HL-60/S4 treated with retinoic acid at 250 ng/mL for 4 days and 3 days (cell line): ENCODE measurements around the gene ODAD3.
"Not testable (repeated sequence)": the region's sequence is repeated elsewhere in the genome, so short reads cannot be mapped to it uniquely, and the experiment has no call there.

Source experiments
- in situ Hi-C: fragments of 300-500 bp; cut with MboI; formaldehyde crosslinking; loops from 2 replicates; pipeline ENCODE4 v1.7.0; 2022; ENCODE audit warnings: low sequenced_read_pairs

The ODAD3 gene

DNA sequence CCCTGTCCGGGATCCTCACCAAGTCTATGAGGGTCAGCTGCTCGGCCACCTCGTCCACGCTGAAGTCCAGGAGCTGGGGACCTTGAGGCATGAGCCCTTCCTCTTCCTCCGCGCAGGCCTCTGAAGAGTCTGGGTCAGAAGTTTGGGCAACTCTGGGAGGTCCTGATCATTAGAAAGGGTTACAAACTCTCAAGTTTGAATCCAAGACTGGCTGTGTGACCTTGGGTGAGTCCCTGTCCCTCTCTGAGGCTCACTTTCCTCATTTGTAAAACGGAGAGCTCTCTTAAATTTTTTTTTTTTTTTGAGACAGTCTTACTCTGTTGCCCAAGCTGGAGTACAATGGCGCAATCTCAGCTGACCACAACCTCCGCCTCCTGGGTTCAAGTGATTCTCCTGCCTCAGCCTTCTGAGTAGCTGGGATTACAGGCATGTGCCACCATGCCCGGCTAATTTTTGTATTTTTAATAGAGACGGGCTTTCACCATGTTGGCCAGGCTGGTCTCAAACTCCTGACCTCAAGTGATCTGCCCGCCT, 28.2 kb downstream of the ODAD3 start:
- in situ Hi-C loops = not testable (repeated sequence)

DNA sequence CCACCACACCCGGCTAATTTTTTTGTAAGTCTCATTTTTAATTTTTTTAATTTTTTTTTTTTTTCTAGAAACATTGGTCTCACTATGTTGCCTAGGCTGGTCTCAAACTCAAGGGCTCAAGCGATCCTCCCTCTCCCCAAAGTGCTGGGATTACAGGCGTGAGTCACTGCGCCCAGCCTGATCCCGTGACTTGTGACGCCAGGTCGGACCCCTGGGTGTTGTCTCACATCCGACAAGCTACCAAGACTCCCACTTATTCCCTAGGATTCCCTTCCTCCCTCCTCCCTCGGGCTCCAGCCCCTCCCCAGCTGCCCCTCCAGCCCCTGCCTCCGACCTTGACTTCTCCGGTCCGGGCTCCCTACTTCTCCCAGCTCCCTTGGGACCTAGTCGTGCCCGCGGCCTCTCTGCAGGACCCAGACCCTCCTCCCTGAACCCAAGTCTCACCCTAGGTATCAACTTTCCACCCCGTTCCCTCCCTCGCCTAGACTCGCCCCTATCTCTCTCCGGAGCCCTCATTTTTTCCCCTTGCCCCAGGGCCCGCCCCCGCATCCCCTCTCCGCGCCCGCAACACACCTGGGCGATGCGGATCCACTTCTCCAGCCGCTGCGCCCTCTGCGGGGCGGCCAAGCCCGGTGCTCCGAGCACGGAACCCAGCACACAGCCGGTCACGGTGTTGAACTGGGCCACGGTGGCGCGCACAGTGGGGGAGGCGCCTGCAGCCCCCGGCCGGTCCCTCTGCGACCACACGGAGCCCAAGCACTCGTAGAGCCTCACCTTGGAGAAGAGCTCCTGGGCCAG, 28.9 kb downstream of the ODAD3 start:
- in situ Hi-C loops = no loop called here

DNA sequence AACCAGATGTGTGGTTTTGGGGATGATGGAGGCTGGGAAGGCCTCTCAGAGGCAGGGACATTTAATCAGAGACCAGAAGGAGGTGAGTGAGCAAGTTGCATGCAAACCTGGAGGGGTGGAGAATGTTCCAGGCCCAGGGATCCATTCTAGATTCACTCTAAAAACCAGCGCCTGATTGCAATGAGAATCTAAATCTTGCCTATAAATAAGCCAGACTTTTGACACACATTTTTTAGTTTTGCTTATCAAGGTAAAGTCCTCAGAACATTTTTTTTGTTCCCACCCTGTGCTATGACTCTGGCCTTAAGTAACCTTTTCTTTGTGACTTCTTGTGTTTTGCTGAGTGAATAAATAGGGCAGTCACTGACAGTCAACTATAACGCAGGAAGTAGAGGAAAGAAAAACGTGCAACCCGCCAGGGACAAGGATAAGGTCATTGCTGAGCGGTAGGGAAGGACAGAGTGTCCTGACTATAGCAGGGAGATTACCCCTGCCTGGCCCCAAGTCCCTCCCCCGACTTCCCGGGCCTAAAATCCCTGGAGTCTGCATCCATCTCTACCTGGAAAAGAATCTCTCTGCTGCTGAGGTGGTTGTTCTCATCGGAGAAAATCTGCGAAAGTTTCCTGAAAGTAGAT, 30.2 kb downstream of the ODAD3 start:
- in situ Hi-C loops = no loop called here

DNA sequence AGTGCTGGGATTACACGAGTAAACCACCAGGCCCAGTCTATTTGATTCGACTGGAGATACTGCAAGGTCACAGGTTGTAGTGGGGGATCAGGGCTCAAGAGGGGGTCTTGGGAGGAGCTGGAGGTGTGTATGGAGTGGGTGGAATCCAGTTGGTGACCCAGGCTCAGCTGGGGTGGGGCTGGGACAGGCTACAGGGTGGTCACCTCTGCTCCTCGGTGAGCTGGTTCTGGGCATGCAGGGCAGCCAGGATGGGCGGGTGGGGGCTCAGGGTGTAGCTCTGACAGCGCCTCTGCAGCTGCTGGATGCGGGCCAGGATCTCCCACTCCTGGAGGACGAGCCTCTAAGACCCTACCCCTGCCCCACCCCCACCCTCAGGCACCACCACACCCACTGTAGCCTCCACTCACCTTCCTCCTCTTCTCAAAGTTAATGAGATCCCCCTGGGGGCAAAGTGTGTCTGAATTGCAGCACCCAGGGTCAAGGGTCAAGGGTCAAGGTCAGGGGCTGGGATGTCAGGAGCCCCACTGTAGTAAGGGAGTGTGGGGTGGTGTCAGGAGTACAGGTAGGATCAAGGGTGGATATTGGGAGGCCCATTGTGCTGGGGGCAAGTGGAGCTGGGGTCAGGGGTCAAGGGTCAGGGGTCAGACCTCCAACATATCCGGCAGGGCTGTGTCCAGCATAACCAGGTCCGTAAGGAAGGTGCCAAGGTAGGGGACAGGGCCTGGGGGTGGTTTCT, 32.9 kb downstream of the ODAD3 start:
- in situ Hi-C loops = no loop called here

DNA sequence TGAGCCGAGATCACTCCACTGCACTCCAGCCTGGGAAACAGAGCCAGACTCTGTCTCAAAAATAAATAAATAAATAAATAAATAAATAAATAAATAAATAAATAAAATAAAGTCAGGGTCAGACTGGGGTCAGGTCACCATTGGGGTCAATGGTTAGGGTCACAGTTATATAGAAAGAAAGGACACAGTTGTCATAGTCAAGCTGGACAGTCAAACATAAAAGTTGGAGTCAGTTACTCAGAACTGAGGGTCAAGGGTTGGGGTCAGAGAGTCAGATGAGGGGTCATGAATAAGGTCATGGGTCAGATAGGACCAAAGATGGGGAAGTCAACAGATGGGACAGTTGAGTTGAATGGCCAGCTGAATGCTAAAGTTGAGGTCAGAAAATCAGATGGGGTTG, 34.1 kb downstream of the ODAD3 start:
- in situ Hi-C loops = no loop called here

DNA sequence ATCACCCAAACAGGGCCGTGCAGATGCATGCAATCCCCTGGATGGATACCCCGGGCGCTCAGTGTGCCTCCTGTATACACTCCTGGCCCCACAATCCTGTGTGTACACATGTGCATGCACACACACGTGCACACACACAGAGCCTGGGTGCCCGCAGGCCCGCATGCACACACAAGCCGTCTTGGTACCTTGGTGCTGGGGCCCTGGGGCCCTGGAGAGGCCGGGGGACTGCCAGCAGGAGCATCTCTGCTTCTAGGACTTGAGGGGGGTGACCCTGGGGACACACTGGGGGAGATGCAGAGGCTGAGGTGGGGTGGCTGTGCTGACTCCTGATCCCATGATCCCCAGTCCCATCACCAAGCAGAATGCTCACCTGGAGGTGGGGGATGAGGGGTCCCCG, 35.3 kb downstream of the ODAD3 start:
- in situ Hi-C loops = no loop called here

DNA sequence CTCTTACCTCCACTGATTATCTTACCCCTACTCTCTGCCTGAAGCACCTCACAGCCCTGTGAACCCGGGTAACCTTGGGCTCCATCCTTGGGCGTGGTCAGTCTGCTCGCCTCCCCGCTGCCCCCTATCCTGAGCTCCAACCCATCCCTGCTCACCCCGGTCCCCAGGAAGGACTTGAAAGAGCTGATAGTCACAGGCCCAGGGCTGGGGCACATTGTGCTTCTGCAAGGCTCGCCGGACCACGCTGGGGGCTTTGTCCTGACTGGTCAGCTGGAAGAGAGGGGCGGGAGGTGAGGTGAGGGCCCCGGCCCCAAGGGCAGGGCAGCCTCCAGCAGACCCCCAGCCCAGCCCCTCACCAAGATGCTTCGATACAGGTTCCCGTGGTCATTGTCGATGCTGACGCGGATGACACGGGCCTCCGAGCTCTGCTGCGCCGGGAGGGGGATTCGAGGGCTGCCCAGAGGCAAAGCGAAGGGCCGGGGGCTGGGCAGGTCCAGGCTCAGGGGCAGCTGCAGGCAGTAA, 37.8 kb downstream of the ODAD3 start:
- in situ Hi-C loops = no loop called here

DNA sequence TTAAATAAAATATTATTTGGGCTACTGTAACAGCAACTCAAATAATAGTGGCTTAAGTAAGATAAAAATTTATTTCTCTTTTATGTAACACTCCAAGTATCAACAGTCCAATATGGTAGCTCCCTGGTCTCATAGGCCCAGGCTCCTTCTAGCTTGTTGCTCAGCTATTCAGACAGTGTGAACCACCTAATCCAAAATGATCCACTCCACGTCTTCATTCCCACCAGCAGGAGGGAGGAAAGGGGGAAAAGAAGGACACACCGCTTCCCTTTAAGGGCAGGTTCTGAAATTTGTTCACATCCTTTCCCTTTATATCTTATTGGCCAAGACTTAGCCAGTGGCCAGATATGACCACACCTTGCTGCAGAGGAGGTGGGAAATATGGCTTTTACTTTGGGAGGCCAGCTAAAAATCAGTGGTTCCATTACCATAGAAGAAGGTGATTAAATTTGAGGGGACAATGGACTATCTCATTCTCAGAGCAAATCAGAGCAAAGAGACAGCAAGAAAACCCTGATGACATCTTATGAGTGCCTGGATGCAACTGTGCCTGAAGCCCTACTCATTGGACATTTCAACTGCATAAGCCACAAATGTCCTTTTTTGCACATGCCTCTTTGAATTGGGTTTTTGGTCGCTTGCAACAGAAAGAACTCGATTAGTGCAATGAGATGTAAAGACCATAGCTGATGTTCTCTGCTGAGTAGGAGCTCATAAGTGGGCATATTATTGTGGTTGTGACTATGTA, 43.8 kb downstream of the ODAD3 start:
- in situ Hi-C loops = no loop called here

DNA sequence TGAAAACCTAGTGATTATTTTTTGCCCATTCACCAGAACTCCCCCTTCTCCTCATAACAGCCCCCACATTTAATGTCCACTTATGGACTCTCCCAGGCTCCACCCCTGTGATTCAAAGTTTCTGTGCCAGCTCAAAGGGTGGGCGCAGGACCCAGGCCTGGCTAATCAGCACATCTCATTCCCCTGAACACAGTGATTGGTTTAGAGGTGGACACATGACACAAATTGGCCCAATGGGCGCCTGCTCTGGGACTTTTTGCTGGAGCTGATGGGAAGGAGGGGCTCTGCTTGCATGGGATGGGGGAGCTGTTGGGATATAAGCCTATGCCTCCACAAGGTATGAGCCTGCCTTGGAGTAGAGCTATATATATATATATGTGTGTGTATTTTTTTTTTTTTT, 44.6 kb downstream of the ODAD3 start:
- in situ Hi-C loops = no loop called here

DNA sequence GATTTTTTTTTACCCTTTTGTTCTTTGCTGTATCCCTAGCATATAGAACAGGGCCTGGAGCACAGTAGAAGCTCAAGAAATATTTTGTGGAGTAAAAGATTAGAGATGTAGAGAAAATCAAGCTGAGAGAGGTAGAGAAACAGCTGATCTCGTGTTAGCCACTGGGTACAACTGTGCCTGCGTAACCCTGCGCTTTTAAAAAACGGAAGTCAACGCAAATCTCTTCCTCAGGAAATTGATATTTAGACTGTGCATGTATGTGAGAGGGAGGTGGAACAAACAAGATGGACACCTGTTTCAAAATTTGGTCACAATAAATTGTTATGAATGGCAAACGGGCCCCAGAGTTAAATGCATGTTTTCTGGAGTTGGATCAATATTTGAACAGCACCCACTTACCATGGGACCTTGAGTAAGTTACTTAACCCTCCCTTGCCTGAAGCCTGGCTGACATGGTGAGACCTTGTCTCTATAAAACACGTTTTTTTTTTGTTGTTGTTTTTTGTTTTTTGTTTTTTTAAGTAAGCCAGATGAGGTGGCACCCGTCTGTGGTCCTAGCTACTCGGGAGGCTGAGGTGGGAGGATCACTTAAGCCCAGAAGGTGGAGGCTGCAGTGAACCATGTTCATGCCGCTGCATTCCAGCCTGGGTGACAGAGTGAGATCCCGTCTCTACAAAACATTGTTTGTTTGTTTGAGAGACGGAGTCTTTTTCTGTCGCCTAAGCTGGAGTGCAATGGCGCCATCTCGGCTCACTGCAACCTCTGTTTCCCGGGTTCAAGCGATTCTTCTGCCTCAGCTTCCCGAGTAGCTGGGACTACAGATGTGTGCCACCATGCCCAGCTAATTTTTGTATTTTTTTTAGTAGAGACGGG, 47.5 kb downstream of the ODAD3 start:
- in situ Hi-C loops = no loop called here

DNA sequence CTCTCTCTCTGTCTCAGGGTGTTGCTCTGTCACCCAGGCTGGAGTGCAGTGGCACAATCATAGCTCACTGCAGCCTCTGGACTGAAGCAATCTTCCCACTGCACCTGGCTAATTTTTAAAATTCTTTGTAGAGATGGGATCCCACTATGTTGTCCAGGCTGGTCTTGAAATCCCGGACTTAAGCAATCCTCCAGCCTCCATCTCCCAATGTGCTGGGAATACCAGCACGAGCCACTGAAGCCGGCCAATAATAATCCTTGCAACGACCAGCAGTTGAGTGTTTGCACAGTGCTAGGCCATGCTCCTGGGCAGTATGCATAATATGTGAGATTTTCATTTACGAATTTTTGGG, 50.2 kb downstream of the ODAD3 start:
- in situ Hi-C loops = no loop called here

DNA sequence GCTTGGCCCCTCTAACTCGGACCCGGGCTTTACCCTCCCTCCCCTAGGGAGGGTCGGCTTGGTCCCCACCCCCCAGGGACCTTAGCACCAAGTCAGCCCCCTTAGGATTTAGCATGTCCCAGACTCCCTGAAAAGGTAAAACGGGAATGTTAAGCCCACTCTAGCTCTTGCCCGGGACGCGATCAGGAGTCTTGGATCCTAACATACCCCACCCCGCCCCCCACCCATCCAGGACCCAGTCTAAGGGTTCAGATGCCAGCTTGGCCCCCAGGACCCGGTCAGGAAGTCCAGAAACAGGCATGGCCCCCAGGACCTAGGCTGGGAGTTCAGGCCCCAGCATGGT, 51.2 kb downstream of the ODAD3 start:
- in situ Hi-C loops = no loop called here

DNA sequence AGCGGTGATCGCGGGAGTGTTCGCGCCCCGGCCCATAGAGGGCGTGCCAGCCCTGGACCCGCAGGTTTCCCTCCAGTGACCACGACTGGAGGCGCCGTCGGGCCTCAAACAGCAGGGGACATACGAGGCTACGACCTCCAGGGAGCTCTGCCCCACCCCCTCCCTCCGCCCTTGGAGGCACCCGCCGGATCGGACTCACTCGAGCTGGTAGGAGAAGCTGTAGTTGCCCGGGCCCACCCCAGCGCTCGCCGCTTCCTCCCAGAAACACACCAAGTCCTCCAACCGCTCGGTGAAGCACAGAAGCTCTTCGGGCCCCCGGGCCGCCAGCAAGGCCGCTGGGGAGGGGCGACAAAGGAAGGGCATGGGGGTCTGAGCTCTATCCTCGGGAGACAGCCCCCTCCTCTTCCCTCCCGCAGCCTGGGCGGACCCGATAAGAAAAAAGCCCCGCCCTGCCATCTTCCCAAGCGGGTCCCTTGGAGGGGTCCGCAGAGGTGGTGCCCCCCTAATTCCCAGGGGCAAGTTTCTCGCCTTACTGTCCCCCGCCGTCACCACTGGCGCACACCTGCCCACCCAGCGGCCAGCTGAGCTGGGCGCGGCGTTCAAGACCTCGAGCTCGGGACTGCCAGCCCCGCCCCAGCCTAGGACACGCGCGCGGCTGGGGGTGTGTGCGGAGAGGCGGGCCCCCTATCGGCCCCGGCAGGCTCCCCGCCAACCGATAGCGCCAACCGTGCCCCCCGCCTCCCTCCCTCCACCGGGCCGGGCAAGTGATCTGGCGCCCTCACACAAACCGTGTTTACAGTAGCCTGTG, 51.8 kb downstream of the ODAD3 start:
- in situ Hi-C loops = no loop called here

DNA sequence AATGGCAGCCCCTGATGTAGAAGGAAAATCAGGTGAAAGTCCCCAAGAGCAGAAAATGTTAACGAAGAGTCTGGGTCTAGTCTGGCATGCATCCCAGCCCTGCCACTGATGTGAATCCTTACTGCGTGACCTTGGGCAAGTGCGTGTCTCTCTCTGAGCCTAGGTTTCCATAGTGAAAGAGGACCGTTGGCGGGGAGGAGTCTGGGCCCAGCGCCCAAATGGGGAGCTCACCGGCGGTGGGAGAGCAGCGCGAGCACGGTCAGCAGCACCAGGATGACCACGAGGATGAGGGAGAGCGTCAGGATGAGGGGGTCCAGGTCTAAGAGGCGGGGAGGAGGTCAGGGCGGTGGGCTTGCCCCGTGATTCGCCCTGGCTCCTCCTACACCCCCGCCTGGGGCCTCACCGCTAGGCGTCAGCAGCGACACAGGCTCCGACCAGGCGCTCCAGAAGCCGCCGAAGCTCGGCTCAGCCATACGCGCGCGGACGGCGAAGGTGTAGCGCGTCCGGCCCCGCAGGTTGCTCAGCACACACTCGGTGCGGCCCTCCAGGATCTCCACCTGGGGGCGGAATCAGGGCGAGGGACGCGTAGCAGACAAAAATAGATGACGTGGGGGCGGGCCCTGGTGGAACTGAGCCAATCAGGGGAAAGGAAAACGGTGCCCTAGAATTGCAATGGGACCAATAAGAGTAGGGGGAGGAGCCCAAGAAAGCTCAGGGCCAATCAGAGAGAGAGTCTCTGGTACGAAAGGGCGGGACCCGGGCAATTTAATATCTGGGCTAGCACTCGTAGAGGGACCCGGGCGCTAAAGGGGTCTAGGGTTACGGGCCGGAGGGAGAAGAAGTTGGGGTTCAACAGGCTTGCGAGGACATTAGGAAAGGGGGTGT, 54.0 kb downstream of the ODAD3 start:
- in situ Hi-C loops = no loop called here

DNA sequence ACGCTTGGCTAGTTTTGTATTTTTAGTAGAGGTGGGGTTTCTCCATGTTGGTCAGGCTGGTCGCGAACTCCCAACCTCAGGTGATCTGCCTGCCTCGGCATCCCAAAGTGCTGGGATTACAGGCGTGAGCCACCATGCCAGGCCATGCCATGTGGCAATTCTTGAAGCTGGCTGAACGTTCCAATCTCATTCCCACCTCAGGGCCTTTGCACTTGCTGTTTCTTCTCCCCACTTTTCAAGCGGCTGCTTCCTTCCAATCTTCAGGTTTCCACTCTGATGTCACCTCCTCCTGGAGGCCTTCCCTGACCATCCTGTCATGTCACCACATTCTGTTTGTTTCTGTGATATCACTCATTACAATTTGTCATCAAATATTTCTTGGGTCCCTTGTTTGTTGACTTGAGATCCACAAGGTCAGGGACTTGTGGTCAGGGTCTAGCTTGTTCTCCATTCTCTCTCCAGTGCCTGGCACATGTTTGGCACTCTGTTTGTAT, 55.0 kb downstream of the ODAD3 start:
- in situ Hi-C loops = no loop called here

DNA sequence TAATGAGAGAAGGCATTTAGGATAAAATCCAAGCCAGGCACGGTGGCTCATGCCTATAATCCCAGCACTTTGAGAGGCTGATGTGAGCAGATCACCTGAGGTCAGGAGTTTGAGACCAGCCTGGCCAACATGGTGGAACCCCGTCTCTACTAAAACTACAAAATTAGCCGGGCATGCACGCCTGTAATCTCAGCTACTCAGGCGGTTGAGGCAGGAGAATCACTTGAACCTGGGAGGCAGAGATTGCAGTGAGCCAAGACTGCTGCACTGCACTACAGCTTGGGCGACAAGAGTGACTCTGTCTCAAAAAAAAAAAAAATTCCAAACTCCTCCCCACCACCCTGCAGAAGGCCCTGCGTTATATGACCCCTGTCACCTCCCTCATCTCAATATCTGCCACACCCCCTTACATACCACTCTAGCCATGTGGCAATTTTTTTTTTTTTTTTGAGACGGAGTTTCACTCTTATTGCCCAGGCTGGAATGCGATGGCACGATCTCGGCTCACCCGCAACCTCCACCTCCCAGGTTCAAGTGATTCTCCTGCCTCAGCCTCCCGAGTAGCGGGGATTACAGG, 55.6 kb downstream of the ODAD3 start:
- in situ Hi-C loops = not testable (repeated sequence)

DNA sequence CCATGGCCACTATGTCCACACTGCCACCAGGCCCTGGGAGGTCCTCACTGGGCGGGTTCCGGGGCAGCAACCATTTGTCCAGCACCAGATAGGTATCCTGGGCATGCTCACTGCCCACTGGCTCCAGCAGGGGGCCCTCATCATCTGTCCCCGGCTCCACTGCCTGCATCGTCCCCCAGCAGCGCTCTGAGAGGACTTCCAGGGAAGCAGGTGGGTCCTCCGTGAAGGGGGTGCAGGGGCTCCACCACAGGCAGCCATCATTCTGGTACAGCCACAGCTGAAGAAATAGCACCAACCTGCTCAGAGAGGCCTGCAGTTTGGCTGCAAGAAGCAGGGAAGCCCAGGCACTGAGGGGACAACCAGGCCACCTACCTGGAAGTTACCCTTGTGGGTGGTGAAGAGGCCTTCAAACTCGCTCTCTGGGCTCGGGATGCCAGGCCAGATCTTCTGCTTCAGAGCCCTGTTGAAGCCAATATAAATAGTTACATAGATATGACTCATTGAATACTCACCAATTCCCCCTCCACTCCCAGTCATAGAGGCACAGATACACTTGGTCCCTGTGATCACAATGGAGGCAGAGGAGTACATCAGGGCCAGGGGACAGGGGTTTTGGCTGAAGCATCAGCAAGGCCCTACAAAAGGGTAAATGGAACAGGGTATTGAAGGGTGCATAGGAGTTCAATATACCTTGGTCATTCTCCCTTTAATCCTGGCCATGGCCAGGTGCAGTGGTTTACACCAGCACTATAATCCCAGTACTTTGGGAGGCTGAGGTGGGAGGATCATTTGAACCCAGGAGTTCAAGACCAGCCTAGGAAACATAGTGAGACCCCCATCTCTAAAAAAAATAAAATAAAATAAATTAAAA, 56.4 kb downstream of the ODAD3 start:
- in situ Hi-C loops = no loop called here
